GM19324 (cell line): ENCODE measurements around the gene GJA4.

ENCODE experiments used
- ATAC-seq: cut with Tn5 transposase; IDR thresholded peaks from one replicate; pipeline ENCODE4 v1.9.1; 2021; ENCODE audit warnings: mild to moderate bottlenecking, moderate library complexity; ENCODE audit not compliant: unreplicated experiment, low FRiP score

Gene GJA4

GRCh38 chr1:34827341-34827941, 34.6 kb downstream of the GJA4 start:
- no peak for ATAC-seq

- ATAC-seq = no peak
Measured at GRCh38 chr1:34828611-34829010, 35.8 kb downstream of the GJA4 start.

DNA sequence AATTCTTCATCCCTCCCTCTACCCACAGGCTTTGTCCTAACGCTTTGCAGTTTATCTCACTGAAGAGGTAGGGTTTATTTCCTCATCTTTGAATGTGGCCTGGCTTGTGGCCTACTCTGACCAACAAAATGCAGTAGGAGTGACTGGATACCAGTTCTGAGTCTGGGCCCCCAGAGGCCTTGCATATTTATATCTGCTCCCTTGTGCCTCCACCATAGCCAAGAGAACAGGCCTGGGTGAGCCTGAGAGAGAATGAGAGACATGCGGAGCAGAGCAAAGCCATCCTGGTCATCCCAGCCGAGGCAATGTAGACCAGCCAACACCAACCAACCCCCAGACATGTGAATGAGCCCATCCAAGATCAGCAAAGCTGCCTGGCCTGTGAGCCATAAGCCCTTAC, 36.5 kb downstream of the GJA4 start:
- no peak for ATAC-seq

DNA sequence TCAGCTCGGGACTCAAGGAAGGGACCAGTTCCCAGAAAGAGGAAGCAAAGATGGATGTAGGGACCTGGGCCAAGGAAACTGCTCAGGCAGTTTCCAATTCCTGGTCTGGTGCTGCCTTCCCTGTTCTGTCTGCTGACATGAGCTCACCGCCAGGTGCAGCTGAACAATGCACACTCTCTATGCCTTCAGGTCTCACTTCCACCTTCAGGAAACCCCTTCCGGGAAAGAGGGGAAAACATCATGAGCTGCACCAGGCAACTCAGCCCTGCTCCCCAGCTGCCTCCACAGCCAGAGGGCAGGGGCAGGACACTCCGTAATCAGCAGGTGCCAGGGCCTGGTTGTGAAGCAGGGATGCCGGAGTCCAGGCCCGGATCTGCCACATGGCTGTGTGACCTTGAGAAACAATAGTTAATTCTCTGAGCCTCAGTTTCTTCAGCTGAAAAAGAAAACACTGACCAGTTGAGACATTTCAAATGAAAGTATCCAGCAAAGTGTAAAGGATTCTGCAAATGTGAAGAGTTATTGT, 39.0 kb downstream of the GJA4 start:
- no peak for ATAC-seq

DNA sequence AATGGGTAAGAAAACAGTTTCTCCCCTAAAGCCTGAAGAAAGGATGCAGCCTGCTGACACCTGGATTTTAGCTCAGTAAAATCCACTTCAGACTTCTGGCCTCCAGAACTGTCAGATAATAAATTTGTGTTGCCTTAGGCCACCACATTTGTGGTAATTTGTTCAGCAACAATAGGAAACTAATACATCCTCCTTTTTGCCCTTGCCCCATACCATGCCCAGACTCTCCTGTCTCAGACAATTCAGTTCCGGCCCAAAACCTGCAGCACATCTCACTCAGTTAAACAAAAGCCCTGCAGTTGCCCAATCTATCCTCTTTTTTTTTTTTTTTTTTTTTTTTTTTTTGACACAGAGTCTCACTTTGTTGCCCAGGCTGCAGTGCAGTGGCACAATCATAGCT, 40.9 kb downstream of the GJA4 start:
- ATAC-seq = no peak

GRCh38 chr1:34839526-34840305, 46.9 kb downstream of the GJA4 start:
- ATAC-seq = no peak

GRCh38 chr1:34840426-34840825, 47.6 kb downstream of the GJA4 start:
- no peak for ATAC-seq

DNA sequence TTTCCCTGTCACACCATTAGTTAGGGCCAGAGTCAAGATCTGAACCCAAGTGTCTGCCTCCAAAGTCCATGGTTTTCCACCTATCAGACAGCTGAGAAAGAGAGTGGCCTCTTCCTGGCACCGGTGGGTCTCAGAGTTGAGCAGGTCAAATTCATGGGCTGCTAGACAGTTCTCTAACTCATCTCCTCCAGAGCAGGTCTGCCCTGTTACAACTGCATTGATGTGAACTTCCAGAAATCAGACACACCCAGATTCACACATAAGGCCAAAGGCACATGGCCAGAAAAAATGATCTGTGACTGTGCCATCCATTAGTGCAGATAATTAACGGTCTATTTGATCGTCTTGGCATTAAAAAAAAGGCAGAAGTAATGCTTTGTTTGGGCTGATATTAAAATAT, 49.3 kb downstream of the GJA4 start:
- no peak for ATAC-seq

DNA sequence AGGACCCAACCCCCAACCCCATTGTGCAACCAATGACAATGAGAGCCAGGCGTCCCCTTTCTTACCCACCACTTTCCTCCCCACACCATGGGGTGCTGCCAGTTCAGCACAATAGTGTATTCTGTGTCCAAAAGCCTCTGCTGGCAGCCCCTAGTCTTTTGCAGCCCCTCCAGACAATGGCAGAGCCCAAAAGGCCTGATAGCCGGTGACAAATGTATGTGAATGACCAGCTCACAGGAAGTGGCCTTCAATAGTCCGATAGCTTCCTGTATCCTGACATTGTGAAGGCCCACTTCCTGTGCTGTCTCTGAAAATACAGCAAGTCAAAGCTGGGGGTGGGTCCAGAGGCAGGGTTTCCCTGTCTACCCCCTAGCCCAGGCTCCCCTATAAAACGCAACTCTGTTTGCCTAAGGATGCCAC, 50.2 kb downstream of the GJA4 start:
- no peak for ATAC-seq

- ATAC-seq = no peak
Measured at GRCh38 chr1:34843392-34844251, 50.8 kb downstream of the GJA4 start.

DNA sequence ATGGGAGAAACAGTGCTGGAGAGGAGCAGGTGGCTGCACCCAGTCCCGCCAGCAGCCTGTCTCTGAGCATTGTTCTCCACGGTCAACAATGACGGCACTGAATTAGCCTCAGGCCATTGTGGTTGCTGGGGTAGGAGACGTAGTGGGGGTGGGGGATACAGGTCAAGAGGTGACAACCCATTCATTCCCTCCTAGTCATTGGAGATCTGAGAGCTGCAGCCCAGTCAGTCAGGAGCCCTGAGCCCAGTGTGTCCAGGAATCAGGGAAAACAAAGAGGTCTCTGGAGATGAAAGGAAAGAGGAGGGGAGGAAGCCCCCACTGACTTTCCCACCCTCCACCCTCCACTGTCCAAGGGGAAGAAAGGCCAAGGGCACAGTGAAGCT, 51.4 kb downstream of the GJA4 start:
- no peak for ATAC-seq
